OCI-LY1 (cell line): Measurements from ENCODE around the gene KIF13A.

Experiments used
- EZH2 ChIP-seq: fragments of 200-600 bp; sonication (generic), shearing (Covaris generic); IDR thresholded peaks from 2 replicates; pipeline ENCODE4 v1.8.0; 2017; ENCODE audit warnings: borderline replicate concordance, mixed run types, mild to moderate bottlenecking, antibody characterized with exemption, low read length, moderate library complexity, mixed read lengths
- TF ChIP-seq, protein P1 (sequence below): fragments of 200-600 bp; sonication (generic), shearing (Covaris generic); IDR thresholded peaks from 2 replicates; pipeline ENCODE4 v1.5.1; 2017; ENCODE audit warnings: mild to moderate bottlenecking, antibody characterized with exemption, low read length, moderate library complexity, mixed read lengths

DNA sequence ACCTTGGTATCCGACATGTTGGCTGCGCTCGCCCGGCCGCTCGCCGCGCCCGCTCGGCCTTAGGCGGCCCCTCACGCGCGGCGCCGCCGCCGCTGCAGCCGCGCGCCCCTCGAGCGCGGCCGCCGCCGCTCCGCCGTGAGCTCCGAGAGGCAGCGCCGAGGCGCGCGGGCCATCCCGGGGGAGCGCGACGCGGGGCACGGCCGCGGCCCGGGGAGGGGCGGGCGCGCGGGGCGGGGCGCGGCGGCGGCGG, at the start of gene KIF13A:
- TF ChIP-seq, protein P1, sequence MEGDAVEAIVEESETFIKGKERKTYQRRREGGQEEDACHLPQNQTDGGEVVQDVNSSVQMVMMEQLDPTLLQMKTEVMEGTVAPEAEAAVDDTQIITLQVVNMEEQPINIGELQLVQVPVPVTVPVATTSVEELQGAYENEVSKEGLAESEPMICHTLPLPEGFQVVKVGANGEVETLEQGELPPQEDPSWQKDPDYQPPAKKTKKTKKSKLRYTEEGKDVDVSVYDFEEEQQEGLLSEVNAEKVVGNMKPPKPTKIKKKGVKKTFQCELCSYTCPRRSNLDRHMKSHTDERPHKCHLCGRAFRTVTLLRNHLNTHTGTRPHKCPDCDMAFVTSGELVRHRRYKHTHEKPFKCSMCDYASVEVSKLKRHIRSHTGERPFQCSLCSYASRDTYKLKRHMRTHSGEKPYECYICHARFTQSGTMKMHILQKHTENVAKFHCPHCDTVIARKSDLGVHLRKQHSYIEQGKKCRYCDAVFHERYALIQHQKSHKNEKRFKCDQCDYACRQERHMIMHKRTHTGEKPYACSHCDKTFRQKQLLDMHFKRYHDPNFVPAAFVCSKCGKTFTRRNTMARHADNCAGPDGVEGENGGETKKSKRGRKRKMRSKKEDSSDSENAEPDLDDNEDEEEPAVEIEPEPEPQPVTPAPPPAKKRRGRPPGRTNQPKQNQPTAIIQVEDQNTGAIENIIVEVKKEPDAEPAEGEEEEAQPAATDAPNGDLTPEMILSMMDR = no peak
- no peak for TF ChIP-seq EZH2
